Heart right ventricle (tissue), 16 donors: Measurements from ENCODE around the gene ZNF740. TPM values are rescaled to one million over a fixed set of nuclear protein-coding genes. Genes with fewer than 3 reads are reported as not detected.

Experiments used
- ATAC-seq, 8 donors: fragments of 200-7000 bp; cut with Tn5 transposase; one replicate each; pipeline ENCODE4 v1.9.1; 2020; ENCODE audit warnings: mild to moderate bottlenecking in 8 of 8, moderate library complexity in 8 of 8, moderate number of reproducible peaks in 1 of 8
- DNase-seq, 2 donors: peaks; one replicate each; pipeline ENCODE4 v3.0.0-alpha.2; 2020
- H3K27ac ChIP-seq, 10 donors: fragments of 200-600 bp; sonication (generic) in 2 of 10; one replicate each; pipeline versions ENCODE4 v1.5.0 to v1.8.0; 2020 to 2022; ENCODE audit warnings: mild to moderate bottlenecking in 3 of 10
- H3K27me3 ChIP-seq, 7 donors: fragments of 200-600 bp; one replicate each; pipeline ENCODE4 v1.8.0; 2021 to 2022; ENCODE audit warnings: mild to moderate bottlenecking in 2 of 7
- H3K36me3 ChIP-seq, 9 donors: fragments of 200-600 bp; sonication (generic) in 1 of 9; one replicate each; pipeline versions ENCODE4 v1.5.0 to v1.8.0; 2020 to 2022; ENCODE audit warnings: mild to moderate bottlenecking in 2 of 9
- H3K4me1 ChIP-seq, 9 donors: fragments of 200-600 bp; sonication (generic) in 1 of 9; one replicate each; pipeline versions ENCODE4 v1.5.0 to v1.8.0; 2020 to 2022; ENCODE audit warnings: mild to moderate bottlenecking in 4 of 9
- H3K4me3 ChIP-seq, 10 donors: fragments of 200-600 bp; sonication (generic) in 2 of 10; one replicate each; pipeline versions ENCODE4 v1.5.0 to v1.8.0; 2020 to 2022; ENCODE audit warnings: mild to moderate bottlenecking in 7 of 10, moderate library complexity in 2 of 10
- H3K9me3 ChIP-seq, 11 donors: fragments of 200-600 bp in 10 of 11; sonication (generic) in 2 of 11; one replicate each; pipeline versions ENCODE4 v1.5.0 to v1.8.0; 2013 to 2022; ENCODE audit warnings: mild to moderate bottlenecking in 2 of 11, control low read depth in 1 of 11, moderate library complexity in 1 of 11
- CTCF ChIP-seq, 9 donors: fragments of 200-600 bp; sonication (generic) in 2 of 9; IDR thresholded peaks; one replicate each; pipeline versions ENCODE4 v1.5.0 to v1.8.0; 2021 to 2022; ENCODE audit warnings: antibody characterized with exemption in 9 of 9, mild to moderate bottlenecking in 5 of 9, moderate library complexity in 1 of 9
- WGBS, 2 donors: extraction: QIAGEN DNeasy Blood & Tissue Kit; methylation state at CpG; one replicate each; pipeline ENCODE4 v1.1.7; 2013; ENCODE audit warnings: inconsistent platforms in 1 of 2; 5-methylcytosine and 5-hydroxymethylcytosine counted together
- intact Hi-C, 10 donors: fragments of 100-400 bp; cut with DNase I; formaldehyde crosslinking; loops; one replicate each; pipeline versions ENCODE4 v1.11.1 to v1.14.2; 2022
- polyA plus RNA-seq, 2 donors: library from polyadenylated mRNA; stranded (reverse); fragments of 200-250 nt; gene quantifications; one replicate each; pipeline ENCODE4 v1.2.3, GENCODE V29; 2013
- total RNA-seq, 10 donors: library from RNA; stranded (reverse); fragmentation: NEBNext Ultra II Directional in 3 of 10; extraction: Animal tissue kit (Norgen Biotek cat#: 25700) in 3 of 10; gene quantifications; one replicate each; pipeline versions ENCODE4 v1.2.1 to v1.2.4, GENCODE V29; 2021 to 2023
- donor health status: Arrhythmogenic right ventricular cardiomyopathy.
- donor health status: ischemic (EF 13 %, LVEDD 7.1; RV severe dilation, severe dysfunction).
- donor health status: healthy with polysubstance abuse.
- donor health status: DM: no; HTN: yes; CAD: no.
- donor health status: DM: no; HTN: no; CAD: no.
- donor health status: ischemic (EF 25% LVEDD 6.9; RV normal size, moderate dysfunction).
- donor health status: ischemic (EF 25% LVEDD 5.7; RV mildly dilated, moderate dysfunction).
- donor health status: healthy.
- donor health status: DM: yes; HTN: yes; CAD: no.
- donor health status: Ischemic cardiomyopathy.
- donor health status: ischemic (EF 35%, LVEDD 5.7; RV mildly dilated, moderate dysfunction).
- donor health status: nonischemic (EF 11% LVEDD 7.7; RV severe dilation, severe dysfunction).
- donor health status: DM: yes; HTN: yes; CAD: no.
- donor health status: PGD.
- donor health status: ischemic (EF 29% LVEDD 5.4; RV normal size, mild dysfunction).
- donor health status: nonischemic (EF 23%, LVEDD 6.1; RV moderate dilation, normal function).

ZNF740 gene
- total and polyA plus RNA-seq, 12 donors: 2.7 to 28.9 (median 18.9) TPM

- Histone ChIP-seq H3K9me3 (no peaks in the 10 kb centered on the region), H3K4me3 (no peak overlapping the region), H3K4me1 (peaks cover 9 to 42% (median 34%) of the 10 kb centered on the region in 9 donors), H3K27ac (peak overlapping the region in 1 of 10 donors; percentile 17), H3K27me3 (no peaks in the 10 kb centered on the region), H3K36me3 (peaks cover 0 to 9% (median 0%) of the 10 kb centered on the region in 9 donors)
- DNase-seq: no peak
- intact Hi-C loops: no loop called here
- TF ChIP-seq CTCF (IDR thresholded peaks at IDR 0.05): no peak
- WGBS, 2 donors: 92% methylated on average over 10 of the region's 10 CpGs
- no peak for ATAC-seq
These were observed 45.3 kb downstream of the ZNF740 start for GRCh38 chr12:53225635-53226424.

GRCh38 chr12:53226815-53227214, 46.3 kb downstream of the ZNF740 start:
- H3K27me3 ChIP-seq: peaks cover 0 to 3% (median 0%) of the 10 kb centered on the region in 7 donors
- H3K4me3 ChIP-seq: no peak overlapping the region
- no peak for DNase-seq
- no peaks in the 10 kb centered on the region for H3K9me3 ChIP-seq
- peaks cover 9 to 50% (median 40%) of the 10 kb centered on the region in 9 donors for H3K4me1 ChIP-seq
- H3K27ac ChIP-seq: no peak overlapping the region
- 95 to 96% methylated on average over 4 of the region's 4 CpGs for WGBS, 2 donors
- peaks cover 0 to 9% (median 0%) of the 10 kb centered on the region in 9 donors for H3K36me3 ChIP-seq
- intact Hi-C loops: no loop called here
- no peak for TF ChIP-seq CTCF (IDR thresholded peaks at IDR 0.05)
- no peak for ATAC-seq

GRCh38 chr12:53227341-53227740, 46.8 kb downstream of the ZNF740 start:
- WGBS, 2 donors: 95 to 96% methylated on average over 11 of the region's 11 CpGs
- H3K4me3 ChIP-seq: no peak overlapping the region
- DNase-seq: no peak
- no peaks in the 10 kb centered on the region for H3K9me3 ChIP-seq
- intact Hi-C loops: no loop called here
- peaks cover 9 to 49% (median 37%) of the 10 kb centered on the region in 9 donors for H3K4me1 ChIP-seq
- H3K36me3 ChIP-seq: peaks cover 0 to 9% (median 0%) of the 10 kb centered on the region in 9 donors
- TF ChIP-seq CTCF (IDR thresholded peaks at IDR 0.05): no peak
- H3K27ac ChIP-seq: no peak overlapping the region
- ATAC-seq: no peak
- H3K27me3 ChIP-seq: peaks cover 0 to 6% (median 0%) of the 10 kb centered on the region in 7 donors

- H3K27me3 ChIP-seq: peaks cover 0 to 10% (median 0%) of the 10 kb centered on the region in 7 donors
- H3K4me1 ChIP-seq: peaks cover 14 to 49% (median 37%) of the 10 kb centered on the region in 9 donors
- peaks cover 0 to 9% (median 0%) of the 10 kb centered on the region in 9 donors for H3K36me3 ChIP-seq
- no peaks in the 10 kb centered on the region for H3K9me3 ChIP-seq
- intact Hi-C loops: no loop called here
- 94 to 95% methylated on average over 1 of the region's 1 CpG for WGBS, 2 donors
- no peak for ATAC-seq
- no peak for TF ChIP-seq CTCF (IDR thresholded peaks at IDR 0.05)
- no peak overlapping the region for H3K27ac ChIP-seq
- H3K4me3 ChIP-seq: no peak overlapping the region
- no peak for DNase-seq
These were observed 47.3 kb downstream of the ZNF740 start for GRCh38 chr12:53227836-53228235.
